ENCODE results near the gene CIBAR2.

DNA sequence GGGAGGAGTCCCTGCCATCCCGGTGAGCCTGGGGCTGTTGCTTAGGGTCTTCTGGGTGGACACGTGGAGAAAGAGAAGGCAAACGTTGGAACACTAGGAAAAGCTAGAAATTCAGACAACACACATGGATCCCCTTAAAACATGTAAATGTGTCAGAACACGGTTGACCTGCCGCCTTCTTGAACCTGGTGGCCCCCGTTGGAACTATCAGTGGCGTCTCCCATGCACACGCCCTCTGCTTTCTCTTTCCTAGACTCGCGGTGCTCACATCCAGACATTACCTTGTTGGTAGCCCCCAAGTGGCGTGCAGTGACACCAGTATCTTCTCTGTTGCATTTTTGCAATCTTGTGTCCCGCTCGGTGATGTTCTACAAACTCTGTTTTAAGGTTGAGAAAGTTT is 18.6 kb downstream of the CIBAR2 start:
- TF ChIP-seq EP300 (IDR thresholded peaks at IDR 0.05) = no peak
- TF ChIP-seq, protein P1, sequence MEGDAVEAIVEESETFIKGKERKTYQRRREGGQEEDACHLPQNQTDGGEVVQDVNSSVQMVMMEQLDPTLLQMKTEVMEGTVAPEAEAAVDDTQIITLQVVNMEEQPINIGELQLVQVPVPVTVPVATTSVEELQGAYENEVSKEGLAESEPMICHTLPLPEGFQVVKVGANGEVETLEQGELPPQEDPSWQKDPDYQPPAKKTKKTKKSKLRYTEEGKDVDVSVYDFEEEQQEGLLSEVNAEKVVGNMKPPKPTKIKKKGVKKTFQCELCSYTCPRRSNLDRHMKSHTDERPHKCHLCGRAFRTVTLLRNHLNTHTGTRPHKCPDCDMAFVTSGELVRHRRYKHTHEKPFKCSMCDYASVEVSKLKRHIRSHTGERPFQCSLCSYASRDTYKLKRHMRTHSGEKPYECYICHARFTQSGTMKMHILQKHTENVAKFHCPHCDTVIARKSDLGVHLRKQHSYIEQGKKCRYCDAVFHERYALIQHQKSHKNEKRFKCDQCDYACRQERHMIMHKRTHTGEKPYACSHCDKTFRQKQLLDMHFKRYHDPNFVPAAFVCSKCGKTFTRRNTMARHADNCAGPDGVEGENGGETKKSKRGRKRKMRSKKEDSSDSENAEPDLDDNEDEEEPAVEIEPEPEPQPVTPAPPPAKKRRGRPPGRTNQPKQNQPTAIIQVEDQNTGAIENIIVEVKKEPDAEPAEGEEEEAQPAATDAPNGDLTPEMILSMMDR (IDR thresholded peaks at IDR 0.05) = no peak
- no peak for TF ChIP-seq POLR2A (IDR thresholded peaks at IDR 0.05; ENCODE audit: low read depth)
- TF ChIP-seq POLR2AphosphoS5 (IDR thresholded peaks at IDR 0.05) = no peak

All from esophagus muscularis mucosa (tissue), 4 donors.